Measurements from ENCODE around the gene SMAD6.

SMAD6 gene

DNA sequence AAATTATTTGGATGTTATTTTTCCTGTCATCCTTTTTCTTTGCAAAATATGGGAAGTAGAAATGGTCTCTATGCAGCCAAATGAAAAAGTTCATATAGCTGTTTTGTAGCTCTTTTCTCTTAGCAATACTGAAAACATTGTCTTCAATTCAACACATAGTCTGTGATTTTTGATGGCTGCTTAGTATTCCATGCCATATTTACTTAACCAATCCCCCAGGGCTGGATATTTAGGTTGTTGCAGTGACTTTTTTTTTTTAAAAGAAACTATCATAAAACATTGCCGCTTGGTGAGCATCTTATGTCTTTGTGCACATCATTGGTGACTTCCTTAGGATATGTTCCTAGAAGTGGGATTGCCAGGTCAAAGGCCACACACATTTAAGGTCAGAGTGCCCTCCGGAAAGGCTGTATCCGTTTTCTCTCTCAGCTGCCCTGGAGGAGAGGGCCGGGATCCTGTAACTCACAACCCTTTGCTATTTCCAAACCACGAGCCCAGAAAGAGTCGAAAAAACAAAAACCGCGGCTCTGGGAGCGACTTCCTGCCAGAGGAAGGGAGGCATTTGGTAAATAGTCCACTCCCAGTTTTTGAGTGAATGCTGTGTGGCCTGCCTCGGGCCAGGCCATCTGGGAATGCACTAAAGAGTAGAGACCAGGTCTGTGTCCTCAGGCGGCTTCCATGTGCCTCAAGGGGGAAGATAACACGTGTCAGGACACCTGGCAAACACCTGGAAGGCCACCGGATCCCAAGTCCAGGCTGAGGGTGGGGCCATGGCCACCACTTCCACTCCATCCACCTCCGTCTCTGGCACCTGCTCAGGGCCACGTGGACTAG is 41.9 kb downstream of the SMAD6 start:
- Histone ChIP-seq H3K27ac (no peak overlapping the region), H4K20me1 (ENCODE audit: insufficient read depth) (no peaks in the 10 kb centered on the region), H2AFZ (ENCODE audit: low read depth) (no peak overlapping the region), H3K4me1 (ENCODE audit: low read depth, poor library complexity, severe bottlenecking) (no peaks in the 10 kb centered on the region), H3K4me2 (no peak overlapping the region), H3K27me3 (ENCODE audit: insufficient read depth, low read depth) (no peaks in the 10 kb centered on the region), H3K79me2 (ENCODE audit: insufficient read depth, low read depth) (no peaks in the 10 kb centered on the region), H3K36me3 (ENCODE audit: insufficient read depth) (no peaks in the 10 kb centered on the region), H3K4me3 (IDR thresholded peaks at IDR 0.05; ENCODE audit: insufficient read depth, low read depth, low read length) (no peak overlapping the region), H3K9ac (no peak overlapping the region)
- TF ChIP-seq, protein P1, sequence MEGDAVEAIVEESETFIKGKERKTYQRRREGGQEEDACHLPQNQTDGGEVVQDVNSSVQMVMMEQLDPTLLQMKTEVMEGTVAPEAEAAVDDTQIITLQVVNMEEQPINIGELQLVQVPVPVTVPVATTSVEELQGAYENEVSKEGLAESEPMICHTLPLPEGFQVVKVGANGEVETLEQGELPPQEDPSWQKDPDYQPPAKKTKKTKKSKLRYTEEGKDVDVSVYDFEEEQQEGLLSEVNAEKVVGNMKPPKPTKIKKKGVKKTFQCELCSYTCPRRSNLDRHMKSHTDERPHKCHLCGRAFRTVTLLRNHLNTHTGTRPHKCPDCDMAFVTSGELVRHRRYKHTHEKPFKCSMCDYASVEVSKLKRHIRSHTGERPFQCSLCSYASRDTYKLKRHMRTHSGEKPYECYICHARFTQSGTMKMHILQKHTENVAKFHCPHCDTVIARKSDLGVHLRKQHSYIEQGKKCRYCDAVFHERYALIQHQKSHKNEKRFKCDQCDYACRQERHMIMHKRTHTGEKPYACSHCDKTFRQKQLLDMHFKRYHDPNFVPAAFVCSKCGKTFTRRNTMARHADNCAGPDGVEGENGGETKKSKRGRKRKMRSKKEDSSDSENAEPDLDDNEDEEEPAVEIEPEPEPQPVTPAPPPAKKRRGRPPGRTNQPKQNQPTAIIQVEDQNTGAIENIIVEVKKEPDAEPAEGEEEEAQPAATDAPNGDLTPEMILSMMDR (conservative IDR thresholded peaks at IDR 0.05; ENCODE audit: low read depth, low read length): no peak

DNA sequence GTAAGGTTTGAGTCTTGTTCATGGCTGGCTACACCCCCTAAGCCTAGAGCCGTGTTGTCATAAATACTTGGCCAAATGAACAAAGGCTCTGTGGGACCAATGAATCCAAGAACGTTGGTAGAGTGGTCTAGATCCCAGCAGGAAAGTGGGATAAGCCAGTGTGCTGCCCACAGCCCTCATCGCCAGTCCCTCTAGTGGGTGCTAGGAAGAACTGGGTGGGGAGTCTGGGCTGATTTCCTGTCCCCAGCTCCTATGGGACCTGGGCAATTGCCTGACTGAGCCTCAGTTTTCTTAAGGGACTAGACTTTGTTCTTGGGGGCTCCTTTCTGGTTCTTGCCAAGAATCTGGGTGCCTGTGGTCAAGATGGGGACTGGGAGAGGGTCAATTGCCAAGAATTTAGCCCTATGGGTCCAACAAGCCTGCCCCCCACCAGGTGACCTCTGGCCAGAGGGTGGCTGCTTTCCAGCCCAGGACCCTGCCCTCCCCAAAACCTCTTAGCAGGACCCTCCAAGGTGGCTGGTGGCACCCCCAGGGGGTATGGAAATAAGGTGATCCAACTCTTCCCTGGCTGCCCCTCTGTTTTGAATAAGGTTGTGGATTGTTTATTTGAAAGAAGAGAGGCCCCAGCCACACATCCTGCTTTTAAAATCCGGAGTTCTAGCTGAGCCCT is 42.7 kb downstream of the SMAD6 start:
- no peaks in the 10 kb centered on the region for H4K20me1 ChIP-seq (ENCODE audit: insufficient read depth)
- no peak overlapping the region for H3K4me2 ChIP-seq
- TF ChIP-seq, protein P1 (conservative IDR thresholded peaks at IDR 0.05; ENCODE audit: low read depth, low read length): no peak
- H3K4me1 ChIP-seq (ENCODE audit: low read depth, poor library complexity, severe bottlenecking): no peaks in the 10 kb centered on the region
- no peak overlapping the region for H3K27ac ChIP-seq
- no peak overlapping the region for H3K9ac ChIP-seq
- no peaks in the 10 kb centered on the region for H3K79me2 ChIP-seq (ENCODE audit: insufficient read depth, low read depth)
- H2AFZ ChIP-seq (ENCODE audit: low read depth): no peak overlapping the region
- no peaks in the 10 kb centered on the region for H3K27me3 ChIP-seq (ENCODE audit: insufficient read depth, low read depth)
- H3K4me3 ChIP-seq (IDR thresholded peaks at IDR 0.05; ENCODE audit: insufficient read depth, low read depth, low read length): no peak overlapping the region
- no peaks in the 10 kb centered on the region for H3K36me3 ChIP-seq (ENCODE audit: insufficient read depth)

- H2AFZ ChIP-seq (ENCODE audit: low read depth): no peak overlapping the region
- TF ChIP-seq, protein P1 (conservative IDR thresholded peaks at IDR 0.05; ENCODE audit: low read depth, low read length): no peak
- no peak overlapping the region for H3K4me3 ChIP-seq (IDR thresholded peaks at IDR 0.05; ENCODE audit: insufficient read depth, low read depth, low read length)
- no peak overlapping the region for H3K27ac ChIP-seq
- H3K27me3 ChIP-seq (ENCODE audit: insufficient read depth, low read depth): no peaks in the 10 kb centered on the region
- no peaks in the 10 kb centered on the region for H3K79me2 ChIP-seq (ENCODE audit: insufficient read depth, low read depth)
- no peaks in the 10 kb centered on the region for H3K36me3 ChIP-seq (ENCODE audit: insufficient read depth)
- H3K4me2 ChIP-seq: no peak overlapping the region
- H3K4me1 ChIP-seq (ENCODE audit: low read depth, poor library complexity, severe bottlenecking): no peaks in the 10 kb centered on the region
- no peak overlapping the region for H3K9ac ChIP-seq
- no peaks in the 10 kb centered on the region for H4K20me1 ChIP-seq (ENCODE audit: insufficient read depth)
Observed at GRCh38 chr15:66745530-66746230, 43.6 kb downstream of the SMAD6 start.

- H3K9ac ChIP-seq: no peak overlapping the region
- TF ChIP-seq, protein P1 (conservative IDR thresholded peaks at IDR 0.05; ENCODE audit: low read depth, low read length): no peak
- H2AFZ ChIP-seq (ENCODE audit: low read depth): no peak overlapping the region
- H3K36me3 ChIP-seq (ENCODE audit: insufficient read depth): no peaks in the 10 kb centered on the region
- no peaks in the 10 kb centered on the region for H3K4me1 ChIP-seq (ENCODE audit: low read depth, poor library complexity, severe bottlenecking)
- H3K4me2 ChIP-seq: no peak overlapping the region
- no peak overlapping the region for H3K27ac ChIP-seq
- H3K79me2 ChIP-seq (ENCODE audit: insufficient read depth, low read depth): no peaks in the 10 kb centered on the region
- no peaks in the 10 kb centered on the region for H3K27me3 ChIP-seq (ENCODE audit: insufficient read depth, low read depth)
- H3K4me3 ChIP-seq (IDR thresholded peaks at IDR 0.05; ENCODE audit: insufficient read depth, low read depth, low read length): no peak overlapping the region
- H4K20me1 ChIP-seq (ENCODE audit: insufficient read depth): no peaks in the 10 kb centered on the region
Observed at GRCh38 chr15:66746231-66746605, 44.2 kb downstream of the SMAD6 start.

All from KMS-11 (cell line).